Kidney epithelial cell (primary cell): ENCODE data around the gene CBFA2T2. TPM values are rescaled to one million over a fixed set of nuclear protein-coding genes. Genes with fewer than 3 reads are reported as not detected.
A peak's percentile ranks its signal among the peaks of the same experiment; 100 is the strongest.

ENCODE experiments used
- DNase-seq: peaks from one replicate; pipeline ENCODE4 v3.0.0-alpha.2; 2010; ENCODE audit warnings: low read depth
- H3K27me3 ChIP-seq: 2 replicates; pipeline ENCODE4 v1.6.0; 2011; ENCODE audit warnings: low read length; ENCODE audit not compliant: control insufficient read depth, insufficient read depth
- H3K36me3 ChIP-seq: 2 replicates; pipeline ENCODE4 v1.5.1; 2011; ENCODE audit warnings: low read length; ENCODE audit not compliant: control insufficient read depth, insufficient read depth
- H3K4me3 ChIP-seq: 2 replicates; pipeline ENCODE4 v1.5.1; 2011; ENCODE audit warnings: low read depth, mild to moderate bottlenecking, control low read depth, low read length
- total RNA-seq: library from RNA; depleted of rRNA; stranded (reverse); fragments of >200 nt; gene quantifications from 2 replicates; pipeline ENCODE4 v1.2.3, GENCODE V29; 2015
- TF ChIP-seq, protein P1 (sequence below): IDR thresholded peaks from 2 replicates; pipeline ENCODE4 v1.5.1; 2011; ENCODE audit warnings: mild to moderate bottlenecking, moderate library complexity, low read length, control low read depth, inconsistent platforms; ENCODE audit not compliant: insufficient read depth, poor library complexity, severe bottlenecking

The CBFA2T2 gene
- total RNA-seq, 1 donor from 2014 or later, result 13.4 TPM

DNA sequence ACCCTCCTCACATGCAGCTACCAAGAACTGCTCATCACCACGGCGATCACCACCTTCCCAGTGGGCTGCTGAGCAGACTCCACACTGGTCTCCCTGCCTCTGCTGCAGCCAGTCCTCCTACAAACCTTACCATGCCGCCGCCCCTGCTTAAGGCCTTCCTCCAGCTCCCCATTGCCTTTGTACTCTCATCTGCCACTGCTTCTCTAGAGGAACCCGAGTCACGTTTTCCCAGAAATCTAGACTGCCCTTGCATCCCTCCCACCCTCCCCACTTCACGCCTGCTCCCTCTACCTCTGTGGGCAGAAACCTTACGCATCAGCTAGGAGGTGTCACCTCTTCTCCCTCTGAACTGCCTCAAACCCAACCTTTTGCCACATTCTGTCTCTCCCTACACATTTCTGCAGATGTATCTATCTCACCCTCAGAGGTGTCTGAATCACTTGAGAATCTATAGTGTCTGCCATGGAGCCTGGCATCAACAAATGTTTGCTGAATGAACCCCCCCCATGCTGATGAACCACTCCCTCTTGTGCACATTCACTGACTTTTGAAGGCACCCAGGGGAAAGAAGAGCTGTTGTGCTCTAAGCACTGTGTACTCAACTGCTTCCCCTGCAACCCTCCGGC is 191.9 kb downstream of the CBFA2T2 start:
- DNase-seq, result no peak
- H3K36me3 ChIP-seq, result no peaks in the 10 kb centered on the region

DNA sequence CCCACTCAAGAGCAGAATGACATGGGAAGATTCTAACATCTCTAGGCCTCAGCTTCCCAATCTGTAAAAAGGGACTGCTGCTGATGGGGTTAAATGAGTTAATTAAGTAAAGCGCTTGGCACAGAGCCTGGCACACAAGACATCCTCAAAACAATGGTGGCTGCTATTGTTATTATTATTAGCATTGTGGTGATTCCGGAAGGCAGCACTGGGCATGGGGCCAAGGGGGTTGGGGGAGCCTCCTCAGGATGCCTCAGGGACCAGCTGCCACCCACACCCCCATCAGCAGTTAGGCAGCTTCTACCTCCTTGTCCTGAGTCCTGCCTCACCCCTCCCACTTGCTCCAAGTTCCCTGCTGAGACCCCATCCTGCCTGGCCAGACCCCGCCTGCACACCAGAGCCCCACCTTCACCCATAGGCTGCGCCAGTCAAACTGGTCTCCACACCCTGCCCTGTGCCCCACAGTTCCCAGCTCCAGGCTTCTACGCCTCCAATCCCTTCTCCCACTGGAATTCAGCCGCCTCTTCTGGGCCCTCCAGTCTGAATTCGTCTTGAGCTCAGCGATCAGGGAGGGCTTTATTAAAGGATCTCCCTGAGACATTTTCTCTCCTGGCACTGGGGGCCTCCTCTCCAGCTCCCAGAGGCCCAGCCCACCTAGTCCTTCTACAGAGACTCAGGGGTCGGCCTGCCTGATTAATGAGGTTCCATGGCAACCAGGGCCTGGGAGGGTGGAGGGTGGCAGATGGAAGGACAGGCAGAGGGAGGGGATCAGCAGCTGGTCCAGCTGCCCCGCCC is 194.8 kb downstream of the CBFA2T2 start:
- H3K36me3 ChIP-seq, result no peaks in the 10 kb centered on the region

More for the DNA sequence above, 191.9 kb downstream of the CBFA2T2 start:
- H3K4me3 ChIP-seq, result no peak overlapping the region
- no peaks in the 10 kb centered on the region for H3K27me3 ChIP-seq
- TF ChIP-seq, protein P1, sequence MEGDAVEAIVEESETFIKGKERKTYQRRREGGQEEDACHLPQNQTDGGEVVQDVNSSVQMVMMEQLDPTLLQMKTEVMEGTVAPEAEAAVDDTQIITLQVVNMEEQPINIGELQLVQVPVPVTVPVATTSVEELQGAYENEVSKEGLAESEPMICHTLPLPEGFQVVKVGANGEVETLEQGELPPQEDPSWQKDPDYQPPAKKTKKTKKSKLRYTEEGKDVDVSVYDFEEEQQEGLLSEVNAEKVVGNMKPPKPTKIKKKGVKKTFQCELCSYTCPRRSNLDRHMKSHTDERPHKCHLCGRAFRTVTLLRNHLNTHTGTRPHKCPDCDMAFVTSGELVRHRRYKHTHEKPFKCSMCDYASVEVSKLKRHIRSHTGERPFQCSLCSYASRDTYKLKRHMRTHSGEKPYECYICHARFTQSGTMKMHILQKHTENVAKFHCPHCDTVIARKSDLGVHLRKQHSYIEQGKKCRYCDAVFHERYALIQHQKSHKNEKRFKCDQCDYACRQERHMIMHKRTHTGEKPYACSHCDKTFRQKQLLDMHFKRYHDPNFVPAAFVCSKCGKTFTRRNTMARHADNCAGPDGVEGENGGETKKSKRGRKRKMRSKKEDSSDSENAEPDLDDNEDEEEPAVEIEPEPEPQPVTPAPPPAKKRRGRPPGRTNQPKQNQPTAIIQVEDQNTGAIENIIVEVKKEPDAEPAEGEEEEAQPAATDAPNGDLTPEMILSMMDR, result no peak

DNA sequence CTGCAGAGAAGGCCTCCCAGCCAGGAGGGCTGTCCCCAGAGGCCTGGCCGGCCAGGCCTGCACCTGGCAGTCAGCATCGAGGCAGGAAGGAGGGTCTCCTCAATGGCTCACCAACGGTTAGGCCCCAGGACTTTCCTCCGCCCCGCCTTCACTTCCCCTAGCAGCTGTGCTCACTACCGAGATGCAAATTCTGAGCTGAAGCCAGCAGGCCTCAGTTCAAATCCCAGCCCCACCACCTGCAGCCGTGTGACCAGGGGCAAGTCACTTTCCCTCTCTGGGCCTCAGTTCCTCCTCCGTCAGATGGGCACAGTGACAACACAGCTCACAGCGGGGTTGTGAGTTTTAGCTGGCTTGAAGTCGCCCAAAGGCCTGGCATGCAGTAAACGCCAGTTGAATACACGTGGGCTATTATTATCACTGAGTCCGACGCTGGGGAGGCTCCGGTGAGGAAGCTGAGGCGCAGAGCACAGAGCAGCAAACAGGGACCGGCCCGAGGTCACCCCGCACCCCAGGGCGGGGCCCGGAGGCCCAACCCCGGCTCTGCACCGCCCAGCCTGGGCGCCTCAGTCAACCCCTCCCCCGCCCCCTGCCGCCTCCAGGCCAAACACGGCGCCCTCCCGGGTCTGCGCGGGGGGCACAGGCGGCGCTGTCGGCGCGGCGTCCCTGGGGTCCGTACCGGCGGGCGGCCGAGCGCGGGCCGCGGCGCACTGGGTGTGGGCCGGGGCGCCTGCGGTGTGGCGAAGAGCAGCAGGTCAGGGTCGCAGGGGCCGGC is 195.6 kb downstream of the CBFA2T2 start:
- DNase-seq, result no peak
- H3K4me3 ChIP-seq, result peak overlapping the region; percentile 47
- H3K36me3 ChIP-seq, result no peaks in the 10 kb centered on the region
- TF ChIP-seq, protein P1, result no peak
- H3K27me3 ChIP-seq, result no peaks in the 10 kb centered on the region

More for the DNA sequence above, 194.8 kb downstream of the CBFA2T2 start:
- TF ChIP-seq, protein P1, result no peak
- H3K4me3 ChIP-seq, result peak overlapping the region; percentile 47
- no peaks in the 10 kb centered on the region for H3K27me3 ChIP-seq
- no peak for DNase-seq

DNA sequence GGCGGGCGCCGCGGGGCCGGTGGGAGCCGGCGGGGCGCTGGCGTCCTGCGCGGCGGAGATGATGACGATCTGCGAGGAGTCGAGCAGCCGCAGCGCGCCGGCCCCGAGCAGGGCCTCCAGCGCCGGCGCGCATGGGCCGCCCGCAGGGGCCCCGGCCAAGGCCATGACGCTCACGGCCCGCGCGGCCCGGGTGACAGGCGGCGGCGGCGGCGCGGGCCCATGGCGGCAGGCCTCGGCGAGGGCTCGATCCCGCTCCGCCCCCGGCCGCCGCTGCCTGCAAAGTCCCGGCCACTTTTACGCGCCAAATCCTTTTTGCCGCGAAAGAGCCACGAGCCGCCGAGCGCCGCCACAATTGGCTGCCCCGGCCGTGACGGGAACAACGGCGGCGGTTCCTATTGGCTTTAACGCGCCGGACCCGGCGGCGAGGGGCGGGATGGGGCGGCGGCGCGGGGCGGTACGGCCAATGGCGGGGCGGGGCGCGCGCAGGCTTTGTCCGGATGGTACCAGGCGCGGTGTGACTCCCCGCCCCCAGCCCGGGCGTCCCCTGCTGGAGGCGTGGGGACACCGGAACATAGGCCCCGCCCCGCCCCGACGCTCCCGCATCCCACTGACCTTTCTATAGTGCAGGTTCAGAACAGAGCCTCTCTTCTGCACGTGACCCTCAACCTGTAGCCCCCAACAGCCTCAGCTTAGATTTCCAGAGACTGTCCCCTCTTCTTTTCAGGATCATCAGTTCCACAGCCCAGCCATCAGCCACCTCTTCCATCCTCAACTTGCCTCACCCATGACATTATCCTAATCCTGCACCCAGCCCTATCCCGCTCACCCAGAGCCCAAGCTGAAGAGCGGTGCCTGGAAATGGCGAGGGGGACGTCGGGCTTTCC is 196.4 kb downstream of the CBFA2T2 start, which contains the start of gene E2F1:
TSS of gene E2F1 (minus strand) at position 286 of the 884 bp plus-strand sequence. CDS start at position 165, 121 bp downstream.
- peak within 1 kb of the TSS; percentile 47 for H3K4me3 ChIP-seq
- H3K27me3 ChIP-seq, result no peaks in the 10 kb centered on the region
- TF ChIP-seq, protein P1, result peak; percentile 32
- DNase-seq, result no peak
- no peaks in the 10 kb centered on the region for H3K36me3 ChIP-seq

DNA sequence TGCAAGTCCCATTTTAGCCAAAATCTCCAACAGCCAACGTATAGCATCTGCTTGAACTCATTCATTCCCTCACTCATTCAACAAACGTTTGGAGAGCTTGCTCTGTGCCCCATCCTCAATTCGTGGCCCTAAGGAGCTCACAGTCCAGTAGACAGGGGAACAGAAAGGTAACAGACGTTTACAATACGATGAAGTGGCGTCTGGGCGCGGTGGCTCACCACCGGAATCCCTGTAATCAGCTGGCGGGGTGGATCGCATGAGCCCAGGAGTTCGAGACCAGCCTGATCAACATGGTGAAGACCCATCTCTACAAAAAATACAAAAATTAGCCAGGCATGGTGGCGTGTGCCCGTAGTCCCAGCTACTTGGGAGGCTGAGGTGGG is 197.1 kb downstream of the CBFA2T2 start:
- TF ChIP-seq, protein P1, result no peak
- no peak for DNase-seq

More for the DNA sequence above, 197.1 kb downstream of the CBFA2T2 start:
- no peak overlapping the region for H3K4me3 ChIP-seq
- no peaks in the 10 kb centered on the region for H3K36me3 ChIP-seq
- H3K27me3 ChIP-seq, result no peaks in the 10 kb centered on the region
